H1 (cell line): Measurements from ENCODE around the gene XPO6.

Experiments used
- CHD1 ChIP-seq: IDR thresholded peaks from 2 replicates; pipeline ENCODE4 v1.6.1; 2012; ENCODE audit warnings: low read depth, low read length, improper control_type of control experiment
- CHD2 ChIP-seq: IDR thresholded peaks from 2 replicates; pipeline ENCODE4 v1.6.1; 2012; ENCODE audit warnings: low read length, improper control_type of control experiment
- GTF2F1 ChIP-seq: IDR thresholded peaks from 2 replicates; pipeline ENCODE4 v1.6.1; 2012; ENCODE audit warnings: low read depth, low read length, improper control_type of control experiment, borderline replicate concordance
- POLR2A ChIP-seq, 2 experiments: IDR thresholded peaks; 1 replicate in 1 of 2; 2 replicates in 1 of 2; pipeline ENCODE4 v1.6.1; 2011; ENCODE audit warnings: low read depth in 2 of 2, low read length in 2 of 2, mild to moderate bottlenecking in 2 of 2; ENCODE audit errors: control extremely low read depth in 1 of 2
- TF ChIP-seq, protein P1 (sequence below): IDR thresholded peaks from 2 replicates; pipeline ENCODE4 v1.6.1; 2012; ENCODE audit warnings: inconsistent platforms
- TF ChIP-seq, protein P2 (sequence below), 3 experiments: IDR thresholded peaks; 1 replicate in 2 of 3; 2 replicates in 1 of 3; pipeline versions ENCODE4 v1.5.1 to v1.6.1; 2011; ENCODE audit warnings: low read length in 3 of 3, mild to moderate bottlenecking in 3 of 3, inconsistent platforms in 2 of 3, low read depth in 1 of 3, moderate library complexity in 1 of 3; ENCODE audit not compliant: insufficient read depth in 1 of 3; ENCODE audit errors: control extremely low read depth in 1 of 3

GRCh38 chr16:28219282-28219681 lies 7.5 kb upstream of the XPO6 start:
- TF ChIP-seq, protein P1, sequence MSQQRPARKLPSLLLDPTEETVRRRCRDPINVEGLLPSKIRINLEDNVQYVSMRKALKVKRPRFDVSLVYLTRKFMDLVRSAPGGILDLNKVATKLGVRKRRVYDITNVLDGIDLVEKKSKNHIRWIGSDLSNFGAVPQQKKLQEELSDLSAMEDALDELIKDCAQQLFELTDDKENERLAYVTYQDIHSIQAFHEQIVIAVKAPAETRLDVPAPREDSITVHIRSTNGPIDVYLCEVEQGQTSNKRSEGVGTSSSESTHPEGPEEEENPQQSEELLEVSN, result no peak
- TF ChIP-seq POLR2A (IDR thresholded peaks at IDR 0.05; ENCODE audit: control extremely low read depth in 1 of 2, low read depth in 2 of 2, low read length in 2 of 2), result no peak
- no peak for TF ChIP-seq CHD1
- no peak for TF ChIP-seq CHD2
- TF ChIP-seq, protein P2, sequence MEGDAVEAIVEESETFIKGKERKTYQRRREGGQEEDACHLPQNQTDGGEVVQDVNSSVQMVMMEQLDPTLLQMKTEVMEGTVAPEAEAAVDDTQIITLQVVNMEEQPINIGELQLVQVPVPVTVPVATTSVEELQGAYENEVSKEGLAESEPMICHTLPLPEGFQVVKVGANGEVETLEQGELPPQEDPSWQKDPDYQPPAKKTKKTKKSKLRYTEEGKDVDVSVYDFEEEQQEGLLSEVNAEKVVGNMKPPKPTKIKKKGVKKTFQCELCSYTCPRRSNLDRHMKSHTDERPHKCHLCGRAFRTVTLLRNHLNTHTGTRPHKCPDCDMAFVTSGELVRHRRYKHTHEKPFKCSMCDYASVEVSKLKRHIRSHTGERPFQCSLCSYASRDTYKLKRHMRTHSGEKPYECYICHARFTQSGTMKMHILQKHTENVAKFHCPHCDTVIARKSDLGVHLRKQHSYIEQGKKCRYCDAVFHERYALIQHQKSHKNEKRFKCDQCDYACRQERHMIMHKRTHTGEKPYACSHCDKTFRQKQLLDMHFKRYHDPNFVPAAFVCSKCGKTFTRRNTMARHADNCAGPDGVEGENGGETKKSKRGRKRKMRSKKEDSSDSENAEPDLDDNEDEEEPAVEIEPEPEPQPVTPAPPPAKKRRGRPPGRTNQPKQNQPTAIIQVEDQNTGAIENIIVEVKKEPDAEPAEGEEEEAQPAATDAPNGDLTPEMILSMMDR (IDR thresholded peaks at IDR 0.05; ENCODE audit: control extremely low read depth in 1 of 3, insufficient read depth in 1 of 3, low read depth in 1 of 3, low read length in 3 of 3), result no peak
- TF ChIP-seq GTF2F1, result no peak
